Caki2 (cell line): ENCODE data around the gene MED27. TPM values are rescaled to one million over a fixed set of nuclear protein-coding genes. Genes with fewer than 3 reads are reported as not detected.

Source experiments
- DNase-seq: peaks from one replicate; pipeline ENCODE4 v3.0.0-alpha.2; 2015; ENCODE audit warnings: low read depth
- in situ Hi-C: cut with HindIII; loops from 2 replicates; pipeline ENCODE4 v1.10.0; 2016; ENCODE audit warnings: low sequenced_read_pairs, low pct_unique_long_range_greater_than_20kb, mixed read lengths
- total RNA-seq: library from RNA; depleted of rRNA; stranded (reverse); fragments of >200 nt; shearing (Covaris generic); gene quantifications from 2 replicates; pipeline ENCODE4 v1.2.3, GENCODE V29; 2014; ENCODE audit warnings: low replicate concordance; rRNA removed

MED27 gene
- 31.9 and 72.8 TPM in 2 replicates for total RNA-seq

- in situ Hi-C loops, result no loop called here
- DNase-seq, result peak; percentile 74
These were observed at the start of gene MED27 for GRCh38 chr9:132079391-132080091. MED27 (minus strand) TSS chr9:132079867; CDS start chr9:132079844, 23 bp downstream.

DNA sequence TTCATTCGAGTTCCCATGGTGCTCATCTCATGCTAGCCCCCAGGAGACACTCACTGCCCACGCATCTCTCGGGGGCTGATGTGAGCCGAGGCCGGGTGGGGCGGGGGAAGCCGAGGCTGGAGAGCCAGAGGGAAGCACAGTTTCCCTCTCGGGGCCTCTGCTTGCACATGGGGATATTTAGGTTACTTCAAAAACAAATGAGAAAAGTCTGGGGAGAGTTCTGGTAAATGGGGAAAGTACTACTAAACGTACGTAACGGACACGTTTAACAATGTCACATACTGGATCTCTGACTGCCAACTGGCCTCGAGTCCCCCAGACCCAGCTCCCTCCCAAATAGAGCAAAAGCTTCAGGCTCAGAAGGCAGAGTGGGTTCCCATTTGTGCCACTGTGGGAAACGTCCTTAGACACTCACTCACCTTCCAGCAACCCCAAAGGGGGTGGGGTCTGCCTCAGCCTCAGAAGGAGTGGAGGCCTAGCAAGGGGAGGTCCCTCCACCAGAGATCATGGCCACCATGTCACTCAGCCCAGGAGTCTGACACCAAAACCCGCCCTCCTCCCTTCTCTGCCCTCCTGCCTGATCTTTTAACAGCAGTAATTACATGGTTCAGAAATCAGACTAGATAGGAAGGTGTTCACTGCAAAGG, 48.3 kb upstream of the MED27 start:
- in situ Hi-C loops, result no loop called here
- DNase-seq, result no peak

DNA sequence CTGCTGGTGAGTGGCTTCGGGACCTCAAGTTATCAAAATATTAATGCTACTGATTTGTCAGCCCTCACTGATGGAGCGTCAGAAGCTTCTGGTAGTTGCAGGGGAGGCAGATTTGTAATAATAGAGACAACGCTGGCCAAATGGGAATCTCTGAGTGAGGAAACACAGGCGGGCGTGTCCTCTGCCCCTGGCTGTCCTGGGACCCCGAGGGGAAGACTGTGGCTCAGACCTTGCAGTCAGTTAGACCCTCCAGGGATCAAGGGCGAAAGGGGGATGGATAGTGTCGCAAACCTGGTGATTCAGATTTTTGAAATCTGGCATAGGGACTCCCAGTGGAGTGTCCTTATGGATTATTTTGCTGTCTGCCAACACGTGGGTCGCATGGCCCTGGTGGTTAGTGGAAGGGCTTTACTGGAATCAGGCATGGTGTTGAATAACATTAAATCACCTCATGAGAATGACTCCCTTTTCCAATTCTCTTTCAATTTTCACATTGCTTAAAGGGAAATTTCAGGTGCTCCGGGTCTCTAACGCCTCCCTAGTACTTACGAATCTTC, 47.1 kb upstream of the MED27 start:
- DNase-seq, result no peak
- in situ Hi-C loops, result no loop called here

- in situ Hi-C loops, result no loop called here
- DNase-seq, result no peak
These were observed 46.4 kb upstream of the MED27 start for GRCh38 chr9:132125944-132126679.

DNA sequence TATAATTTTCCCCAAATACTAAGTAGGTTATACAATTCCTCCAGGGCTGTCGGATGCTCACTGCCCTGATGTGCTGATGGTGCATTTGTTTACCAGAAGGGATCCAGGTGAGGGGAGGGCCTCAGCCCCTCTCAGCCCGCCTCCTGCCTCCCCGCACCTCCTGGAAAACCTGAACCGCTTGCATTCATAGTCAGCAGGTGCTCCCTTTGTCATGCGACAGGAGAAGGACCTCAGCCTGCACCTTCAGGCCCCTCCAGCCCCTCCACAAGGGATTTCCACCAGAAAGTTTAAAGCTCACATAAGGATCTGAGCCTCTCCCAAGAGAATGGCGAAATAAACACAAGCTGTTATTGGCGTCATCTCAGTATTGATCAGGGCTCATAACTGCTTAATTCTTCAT, 45.7 kb upstream of the MED27 start:
- DNase-seq, result no peak
- in situ Hi-C loops, result no loop called here

- no peak for DNase-seq
- in situ Hi-C loops, result no loop called here
These were observed 45.1 kb upstream of the MED27 start for GRCh38 chr9:132124800-132125199.

DNA sequence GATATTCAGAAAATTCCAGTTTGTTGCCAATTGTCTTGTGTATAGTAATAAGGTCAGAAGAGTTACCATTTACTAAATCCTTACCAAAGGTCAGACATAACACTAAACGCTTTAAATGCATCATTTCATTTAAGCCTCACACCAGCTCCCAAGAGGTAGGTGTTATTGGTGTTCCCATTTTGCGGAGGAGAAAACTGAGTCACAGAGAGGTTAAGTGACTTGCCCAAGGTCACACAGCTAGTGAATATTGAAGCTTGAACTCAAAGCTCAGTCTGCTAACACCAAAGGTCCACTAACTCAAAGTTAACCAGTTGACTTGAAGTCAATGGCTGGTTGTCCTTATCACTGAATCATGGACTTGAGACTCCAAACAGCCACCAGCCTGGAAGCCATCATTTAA, 41.4 kb upstream of the MED27 start:
- in situ Hi-C loops, result no loop called here

GRCh38 chr9:132117694-132118093, 38.0 kb upstream of the MED27 start:
- no peak for DNase-seq
- in situ Hi-C loops, result no loop called here

More for the DNA sequence above, 41.4 kb upstream of the MED27 start:
- no peak for DNase-seq

- no peak for DNase-seq
- in situ Hi-C loops, result no loop called here
These were observed 36.9 kb upstream of the MED27 start for GRCh38 chr9:132116583-132116982.

- in situ Hi-C loops, result no loop called here
- DNase-seq, result peak; percentile 51
These were observed 34.5 kb upstream of the MED27 start for GRCh38 chr9:132114102-132114707.

- DNase-seq, result no peak
- in situ Hi-C loops, result no loop called here
These were observed 29.6 kb upstream of the MED27 start for GRCh38 chr9:132109291-132109690.

DNA sequence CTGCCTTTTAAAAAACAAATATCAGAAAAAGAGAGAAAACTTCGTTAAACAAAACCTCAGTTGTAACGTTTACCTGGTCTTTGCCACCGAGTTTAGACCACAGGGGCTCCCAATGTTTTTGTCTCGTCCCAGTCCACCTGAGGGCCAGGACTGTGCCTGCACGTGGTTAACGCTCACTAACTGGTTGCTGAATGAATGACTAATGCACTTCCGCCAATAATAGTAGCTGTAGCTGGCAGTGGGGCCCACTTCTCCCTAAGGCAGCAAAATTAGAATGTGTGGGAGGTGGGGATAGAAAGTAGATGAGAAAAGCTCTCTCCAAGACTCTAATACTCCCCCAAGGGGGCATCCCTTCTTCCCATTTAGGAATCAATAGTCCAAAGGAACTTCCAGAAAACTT, 29.1 kb upstream of the MED27 start:
- in situ Hi-C loops, result no loop called here
- no peak for DNase-seq

DNA sequence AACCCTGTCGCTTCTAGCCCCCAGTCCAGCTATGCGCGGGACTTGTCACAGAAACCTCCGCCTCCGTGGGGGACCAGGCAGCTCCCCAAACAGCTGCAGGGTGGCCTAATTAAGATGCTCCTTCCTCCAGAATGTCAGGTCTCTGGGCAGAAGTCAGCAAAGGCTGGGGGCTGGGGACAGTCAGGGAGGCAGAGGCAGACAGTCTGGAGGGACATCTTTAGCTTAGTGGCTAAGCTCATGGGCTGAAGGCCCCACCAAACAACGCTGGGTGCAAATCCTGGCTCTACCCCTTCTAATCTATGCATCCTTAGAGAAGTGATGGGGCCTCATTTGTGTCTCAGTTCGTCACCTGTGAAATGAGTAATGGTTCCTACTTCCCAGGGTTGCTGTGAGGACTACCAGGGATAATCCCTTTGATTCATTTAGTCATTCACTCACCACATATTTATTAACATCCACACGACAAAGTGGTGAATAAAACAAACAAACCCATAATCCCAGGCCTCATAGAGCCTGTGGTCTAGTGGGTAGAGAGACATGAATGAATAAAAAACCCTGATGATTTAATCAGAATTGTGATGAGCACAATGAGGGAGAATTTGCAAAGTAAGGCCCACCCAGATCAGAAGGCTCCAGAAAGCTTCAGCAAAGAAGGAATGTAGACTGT, 20.2 kb upstream of the MED27 start:
- in situ Hi-C loops, result no loop called here
- DNase-seq, result peak; percentile 13

DNA sequence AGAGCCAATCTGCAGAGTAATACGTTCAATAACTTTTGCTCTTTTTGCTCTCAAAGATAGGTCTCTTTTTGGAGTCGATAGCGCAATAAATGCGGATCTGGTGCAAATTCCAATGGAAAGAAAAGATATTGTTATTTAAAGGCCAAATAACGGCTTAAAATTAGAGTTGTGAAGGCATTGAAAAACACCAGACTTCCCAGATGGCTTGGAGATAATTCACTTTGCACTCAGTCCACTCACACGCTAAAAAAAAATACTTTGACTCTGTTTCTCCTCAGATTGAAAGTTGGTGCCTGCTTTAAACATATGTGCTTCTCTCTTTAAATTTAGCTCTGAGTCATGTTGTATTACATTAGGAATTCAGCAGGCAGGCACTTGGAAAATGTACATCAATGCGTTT, 19.5 kb upstream of the MED27 start:
- no peak for DNase-seq
- in situ Hi-C loops, result no loop called here

GRCh38 chr9:132094314-132094791, 14.7 kb upstream of the MED27 start:
- DNase-seq, result peak; percentile 10

DNA sequence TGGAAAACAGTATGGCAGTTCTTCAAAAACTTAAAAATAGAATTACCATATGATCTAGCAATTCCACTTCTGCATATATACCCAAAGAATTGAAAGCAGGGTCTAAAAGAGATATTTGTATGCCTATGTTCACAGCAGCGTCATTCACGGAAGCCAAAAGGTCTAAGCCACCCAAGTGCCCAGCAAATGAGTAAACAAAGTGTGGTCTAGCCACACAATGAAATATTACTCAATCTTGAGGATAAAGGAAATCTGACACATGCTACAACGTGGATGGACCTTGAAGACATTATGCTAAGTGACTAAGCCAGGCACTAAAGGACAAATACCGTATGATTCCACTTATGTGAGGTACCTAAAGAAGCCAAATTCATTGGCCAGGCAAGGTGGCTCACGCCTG, 11.1 kb upstream of the MED27 start:
- no peak for DNase-seq
- in situ Hi-C loops, result no loop called here

More at GRCh38 chr9:132094314-132094791, 14.7 kb upstream of the MED27 start:
- in situ Hi-C loops, result no loop called here

DNA sequence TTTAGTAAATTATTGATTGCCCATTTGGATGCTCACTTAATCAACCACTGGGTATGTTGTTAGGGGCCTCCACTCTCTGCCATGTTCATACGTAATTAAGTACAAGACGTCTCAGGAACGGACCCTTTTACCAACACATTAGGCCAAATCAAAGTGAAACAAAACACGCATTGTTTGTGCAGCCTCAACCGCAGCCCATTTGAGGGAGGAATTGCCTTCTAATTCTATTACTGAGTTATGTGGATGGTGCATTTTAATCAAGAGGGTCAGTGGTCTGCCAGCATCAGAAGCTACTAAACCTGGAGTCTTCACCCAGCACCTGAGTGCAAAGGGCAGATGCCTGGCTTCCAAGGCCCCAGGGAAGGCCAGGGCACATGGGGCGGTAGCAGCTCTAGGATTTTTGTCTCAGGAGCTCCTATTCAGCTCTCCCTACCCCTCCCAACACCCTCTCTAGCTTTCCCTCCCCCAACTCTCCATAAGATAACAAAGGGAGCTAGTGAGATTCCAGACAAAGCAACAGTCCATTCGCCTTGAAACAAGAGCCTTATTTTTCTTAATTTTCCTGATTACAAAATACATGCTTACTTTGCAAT, 7.9 kb upstream of the MED27 start:
- in situ Hi-C loops, result no loop called here
- DNase-seq, result no peak

DNA sequence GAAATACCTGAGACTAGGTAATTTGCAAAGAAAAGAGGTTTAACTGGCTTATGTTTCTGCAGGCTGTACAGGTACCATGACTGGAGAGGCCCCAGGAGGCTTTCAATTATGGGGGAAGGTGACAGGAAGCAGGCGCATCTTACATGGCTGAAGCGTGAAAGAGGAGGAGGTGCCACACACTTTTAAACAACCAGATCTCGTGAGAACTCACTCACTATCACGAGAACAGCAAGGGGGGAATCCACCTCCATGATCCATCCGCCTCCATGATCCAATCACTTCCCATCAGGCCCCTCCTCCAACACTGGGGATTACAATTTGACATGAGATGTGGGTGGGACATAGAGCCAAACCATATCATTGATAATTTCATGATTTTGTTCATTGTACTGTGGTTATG, 2.5 kb upstream of the MED27 start:
- in situ Hi-C loops, result no loop called here
- DNase-seq, result no peak
